Hepatocyte (in vitro differentiated cells): ENCODE measurements around the gene ZNF569. TPM values are rescaled to one million over a fixed set of nuclear protein-coding genes. Genes with fewer than 3 reads are reported as not detected.
A peak's percentile ranks its signal among the peaks of the same experiment; 100 is the strongest.

Experiments used
- DNase-seq: peaks from one replicate; pipeline ENCODE4 v3.0.0-alpha.2; 2016; ENCODE audit warnings: low spot score
- H2AFZ ChIP-seq: fragments of 200-600 bp; sonication (generic); 2 replicates; pipeline ENCODE4 v1.6.0; 2016; ENCODE audit warnings: antibody characterized with exemption, mild to moderate bottlenecking
- H3K27ac ChIP-seq: fragments of 200-600 bp; sonication (generic); 2 replicates; pipeline ENCODE4 v1.5.1; 2016; ENCODE audit warnings: mild to moderate bottlenecking
- H3K27me3 ChIP-seq: fragments of 200-600 bp; sonication (generic); 2 replicates; pipeline ENCODE4 v1.6.1; 2016
- H3K36me3 ChIP-seq: fragments of 200-600 bp; sonication (generic); replicated peaks from 2 replicates; pipeline ENCODE4 v1.5.1; 2016; ENCODE audit warnings: low read depth; ENCODE audit not compliant: insufficient read depth
- H3K4me1 ChIP-seq: fragments of 200-600 bp; sonication (generic); 2 replicates; pipeline ENCODE4 v1.5.1; 2016; ENCODE audit warnings: mild to moderate bottlenecking, moderate library complexity; ENCODE audit not compliant: insufficient read depth
- H3K4me2 ChIP-seq: fragments of 200-600 bp; sonication (generic); 2 replicates; pipeline ENCODE4 v1.6.0; 2016
- H3K4me3 ChIP-seq: fragments of 200-600 bp; sonication (generic); 2 replicates; pipeline ENCODE4 v1.5.1; 2016; ENCODE audit warnings: mild to moderate bottlenecking
- H3K79me2 ChIP-seq: fragments of 200-600 bp; sonication (generic); 2 replicates; pipeline ENCODE4 v1.6.0; 2017; ENCODE audit warnings: mild to moderate bottlenecking
- H3K9me2 ChIP-seq: fragments of 200-600 bp; sonication (generic); replicated peaks from 2 replicates; pipeline ENCODE4 v1.6.0; 2017; ENCODE audit warnings: mild to moderate bottlenecking; ENCODE audit not compliant: insufficient read depth
- H3K9me3 ChIP-seq: fragments of 200-600 bp; sonication (generic); 2 replicates; pipeline ENCODE4 v1.5.1; 2016; ENCODE audit warnings: low read depth, mild to moderate bottlenecking
- H4K20me1 ChIP-seq: fragments of 200-600 bp; sonication (generic); 2 replicates; pipeline ENCODE4 v1.6.0; 2016; ENCODE audit warnings: mild to moderate bottlenecking; ENCODE audit not compliant: insufficient read depth, poor library complexity, severe bottlenecking
- EZH2 ChIP-seq: fragments of 200-600 bp; sonication (generic); IDR thresholded peaks from 2 replicates; pipeline ENCODE4 v1.6.1; 2016; ENCODE audit warnings: antibody characterized with exemption, mild to moderate bottlenecking, borderline replicate concordance
- EZH2phosphoT487 ChIP-seq: fragments of 200-600 bp; sonication (generic); IDR thresholded peaks from one replicate; pipeline ENCODE4 v1.6.1; 2018; ENCODE audit warnings: antibody characterized with exemption, mild to moderate bottlenecking, low read depth, moderate library complexity; ENCODE audit not compliant: unreplicated experiment, severe bottlenecking
- WGBS: methylation state at CpG from one replicate; pipeline ENCODE4 v1.1.6; 2016; ENCODE audit warnings: low lambda C conversion rate; ENCODE audit errors: missing lambda C conversion rate; 5-methylcytosine and 5-hydroxymethylcytosine counted together
- polyA plus RNA-seq: library from polyadenylated mRNA; unstranded; fragments of >200 nt; fragmentation: Nextera tagmentation; extraction: Ambion mirVana; gene quantifications from 2 replicates; pipeline ENCODE4 v1.2.1, GENCODE V29; 2016
- total RNA-seq: library from RNA; depleted of rRNA; stranded (reverse); fragments of >200 nt; gene quantifications from 2 replicates; pipeline ENCODE4 v1.2.3, GENCODE V29; 2014
- TF ChIP-seq, protein P1 (sequence below): fragments of 200-600 bp; sonication (generic); IDR thresholded peaks from 2 replicates; pipeline ENCODE4 v1.5.1; 2016; ENCODE audit warnings: antibody characterized with exemption, mild to moderate bottlenecking; ENCODE audit not compliant: poor library complexity

The ZNF569 gene
- total and polyA plus RNA-seq, 2 experiments from 2014 or later, result 3.6 to 5.9 TPM

DNA sequence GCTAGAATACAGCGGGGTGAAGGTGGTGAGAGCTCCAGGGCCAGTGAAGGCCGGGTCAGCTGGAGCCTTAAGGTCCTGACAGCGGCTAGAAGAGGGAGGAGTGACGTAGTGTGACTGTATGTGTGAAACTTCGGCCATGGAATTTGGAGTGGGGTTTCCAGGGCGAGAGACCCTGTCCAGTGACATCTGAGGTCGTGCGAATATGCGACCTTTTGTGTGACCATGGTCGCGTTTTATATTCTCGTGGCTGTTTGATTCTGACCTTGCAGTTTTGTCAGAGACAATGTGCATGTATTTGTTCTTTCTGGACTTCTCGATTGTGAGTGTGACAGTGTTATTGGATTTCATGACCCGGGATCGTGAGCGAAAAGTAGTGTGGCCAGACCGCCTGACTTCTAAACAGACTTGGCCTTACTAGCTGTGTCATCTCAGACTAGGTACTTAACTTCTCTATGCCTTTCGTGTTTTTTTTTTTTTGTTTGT lies 405 bp upstream of the ZNF569 start:
- no peak for TF ChIP-seq EZH2
- no peak for TF ChIP-seq EZH2phosphoT487
- TF ChIP-seq, protein P1, sequence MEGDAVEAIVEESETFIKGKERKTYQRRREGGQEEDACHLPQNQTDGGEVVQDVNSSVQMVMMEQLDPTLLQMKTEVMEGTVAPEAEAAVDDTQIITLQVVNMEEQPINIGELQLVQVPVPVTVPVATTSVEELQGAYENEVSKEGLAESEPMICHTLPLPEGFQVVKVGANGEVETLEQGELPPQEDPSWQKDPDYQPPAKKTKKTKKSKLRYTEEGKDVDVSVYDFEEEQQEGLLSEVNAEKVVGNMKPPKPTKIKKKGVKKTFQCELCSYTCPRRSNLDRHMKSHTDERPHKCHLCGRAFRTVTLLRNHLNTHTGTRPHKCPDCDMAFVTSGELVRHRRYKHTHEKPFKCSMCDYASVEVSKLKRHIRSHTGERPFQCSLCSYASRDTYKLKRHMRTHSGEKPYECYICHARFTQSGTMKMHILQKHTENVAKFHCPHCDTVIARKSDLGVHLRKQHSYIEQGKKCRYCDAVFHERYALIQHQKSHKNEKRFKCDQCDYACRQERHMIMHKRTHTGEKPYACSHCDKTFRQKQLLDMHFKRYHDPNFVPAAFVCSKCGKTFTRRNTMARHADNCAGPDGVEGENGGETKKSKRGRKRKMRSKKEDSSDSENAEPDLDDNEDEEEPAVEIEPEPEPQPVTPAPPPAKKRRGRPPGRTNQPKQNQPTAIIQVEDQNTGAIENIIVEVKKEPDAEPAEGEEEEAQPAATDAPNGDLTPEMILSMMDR, result no peak
- H3K9me3 ChIP-seq, result peaks cover 10% of the 10 kb centered on the region
- peak overlapping the region; percentile 87 for H2AFZ ChIP-seq
- 68% methylated on average over 18 of the region's 18 CpGs for WGBS
- no peaks in the 10 kb centered on the region for H4K20me1 ChIP-seq
- peaks cover 11% of the 10 kb centered on the region for H3K4me1 ChIP-seq
- H3K27ac ChIP-seq, result peak overlapping the region; percentile 80
- no peak for DNase-seq
- peak overlapping the region; percentile 99 for H3K4me3 ChIP-seq
- peaks cover 5% of the 10 kb centered on the region for H3K36me3 ChIP-seq
- H3K9me2 ChIP-seq, result no peaks in the 10 kb centered on the region
- no peaks in the 10 kb centered on the region for H3K27me3 ChIP-seq
- H3K4me2 ChIP-seq, result peak overlapping the region; percentile 97
- H3K79me2 ChIP-seq, result peaks cover 44% of the 10 kb centered on the region

DNA sequence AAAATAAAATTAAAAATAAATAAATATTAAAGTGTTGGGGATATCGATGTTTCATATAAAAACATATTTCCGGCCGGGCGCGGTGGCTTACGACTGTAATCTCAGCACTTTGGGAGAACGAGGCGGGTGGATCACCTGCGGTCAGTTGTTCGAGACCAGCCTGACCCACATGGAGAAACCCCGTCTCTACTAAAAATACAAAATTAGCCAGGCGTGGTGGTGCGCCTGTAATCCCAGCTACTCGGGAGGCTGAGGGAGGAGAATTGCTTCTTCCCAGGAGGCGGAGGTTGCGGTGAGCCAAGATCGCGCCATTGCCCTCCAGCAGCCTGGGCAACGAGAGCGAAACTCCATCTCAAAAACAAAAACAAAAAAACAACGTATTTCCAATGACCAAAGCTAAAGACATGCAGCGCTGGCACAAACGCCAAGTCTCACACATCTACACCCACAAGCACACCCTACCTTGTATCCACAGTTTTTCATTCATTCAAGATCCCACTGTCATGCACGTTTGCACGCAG lies 907 bp downstream of the ZNF569 start:
- Histone ChIP-seq H3K79me2 (peaks cover 34% of the 10 kb centered on the region), H3K9me2 (no peaks in the 10 kb centered on the region), H3K4me2 (peak overlapping the region; percentile 97), H3K27ac (peak overlapping the region; percentile 80), H3K27me3 (no peaks in the 10 kb centered on the region), H3K36me3 (peaks cover 5% of the 10 kb centered on the region), H2AFZ (peak overlapping the region; percentile 87), H3K4me1 (peaks cover 11% of the 10 kb centered on the region), H3K9me3 (peaks cover 11% of the 10 kb centered on the region), H3K4me3 (peak overlapping the region; percentile 99), H4K20me1 (no peaks in the 10 kb centered on the region)
- 47% methylated on average over 25 of the region's 25 CpGs for WGBS
- no peak for DNase-seq
- TF ChIP-seq EZH2 (no peak), EZH2phosphoT487 (no peak)
- TF ChIP-seq, protein P1, result no peak

DNA sequence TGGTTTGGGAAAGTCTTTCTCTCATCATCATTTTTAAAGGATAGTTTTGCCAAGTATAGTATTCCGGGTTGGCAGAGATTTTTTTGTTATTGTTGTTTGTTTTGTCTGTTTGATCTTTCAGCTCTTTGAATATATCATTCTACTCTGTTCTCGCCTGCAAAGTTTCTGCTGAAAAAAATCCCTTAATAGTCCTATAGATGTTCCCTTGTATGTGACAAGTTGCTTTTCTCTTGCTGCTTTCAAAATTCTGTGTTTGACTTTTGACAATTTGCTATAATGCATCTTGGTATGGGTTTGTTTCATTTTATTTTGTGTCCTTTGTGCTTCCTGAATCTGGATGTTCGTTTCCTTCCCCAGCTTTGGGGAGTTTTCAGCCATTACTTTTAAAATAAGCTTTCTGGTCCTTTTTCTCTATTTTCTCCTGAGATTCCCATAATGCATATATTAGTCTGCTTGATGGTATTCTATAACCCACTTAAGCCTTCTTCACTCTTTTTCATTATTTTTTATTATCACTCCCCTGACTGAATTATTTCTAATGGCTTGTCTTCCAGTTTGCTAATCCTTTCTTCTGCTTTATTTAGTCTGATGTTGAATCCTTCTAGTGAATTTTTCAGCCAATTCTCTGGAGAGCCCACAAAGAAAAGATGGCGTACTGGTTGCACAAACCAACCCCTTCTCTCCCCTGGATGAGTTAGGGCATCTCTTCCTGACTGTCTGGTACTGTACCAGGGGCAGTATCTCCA lies 14.6 kb downstream of the ZNF569 start:
- Histone ChIP-seq H3K27ac (no peak overlapping the region), H3K4me3 (no peak overlapping the region), H3K4me1 (no peaks in the 10 kb centered on the region), H3K9me3 (peaks cover 77% of the 10 kb centered on the region), H3K27me3 (no peaks in the 10 kb centered on the region), H3K9me2 (no peaks in the 10 kb centered on the region), H4K20me1 (no peaks in the 10 kb centered on the region), H3K36me3 (no peaks in the 10 kb centered on the region), H2AFZ (no peak overlapping the region), H3K4me2 (no peak overlapping the region), H3K79me2 (no peaks in the 10 kb centered on the region)
- DNase-seq, result no peak
- 97% methylated on average over 4 of the region's 4 CpGs for WGBS
- no peak for TF ChIP-seq EZH2phosphoT487
- no peak for TF ChIP-seq EZH2
- TF ChIP-seq, protein P1, result no peak
